GM21825 (cell line): ENCODE measurements around the gene PTEN.
"Not testable (repeated sequence)": the region's sequence is repeated elsewhere in the genome, so short reads cannot be mapped to it uniquely, and the experiment has no call there.

ENCODE experiments used
- ATAC-seq: cut with Tn5 transposase; IDR thresholded peaks from one replicate; pipeline ENCODE4 v1.9.1; 2021; ENCODE audit warnings: mild to moderate bottlenecking, moderate library complexity; ENCODE audit not compliant: unreplicated experiment

The PTEN gene

DNA sequence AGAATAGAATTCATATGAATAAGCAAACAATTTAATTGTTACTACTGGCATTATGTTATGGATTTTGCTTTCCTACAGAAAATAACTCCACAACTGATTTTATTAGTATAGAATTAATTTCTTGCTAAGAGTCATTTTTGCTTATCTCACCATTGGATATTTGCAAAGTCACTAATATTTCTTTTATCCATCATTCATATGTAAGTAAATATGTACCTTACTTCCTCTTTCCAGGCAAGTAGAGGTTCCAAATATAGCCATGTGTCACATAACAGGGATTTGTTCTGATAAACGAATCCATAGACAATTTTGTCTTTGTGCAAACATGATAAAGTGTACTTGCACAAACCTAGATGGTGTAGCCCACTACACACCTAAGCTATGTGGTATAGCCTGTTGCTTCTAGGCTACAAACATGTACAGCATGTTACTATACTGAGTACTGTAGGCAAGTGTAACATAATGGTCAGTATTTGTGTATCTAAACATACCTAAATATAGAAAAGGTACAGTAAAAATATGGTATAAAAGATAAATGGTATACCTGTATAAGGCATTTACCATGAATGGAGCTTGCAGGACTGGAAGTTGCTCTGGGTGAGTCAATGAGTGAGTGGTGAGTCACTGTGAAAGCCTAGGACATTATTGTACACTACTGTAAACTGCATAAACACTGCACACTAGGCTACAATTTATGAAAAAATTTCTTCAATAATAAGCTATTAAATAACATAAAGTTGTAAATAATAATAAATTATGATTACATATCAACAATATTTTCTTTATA is 18.4 kb upstream of the PTEN start:
- no peak for ATAC-seq

GRCh38 chr10:87845624-87845998 is 17.8 kb upstream of the PTEN start:
- ATAC-seq, result no peak

GRCh38 chr10:87846023-87846422 is 17.4 kb upstream of the PTEN start:
- no peak for ATAC-seq

DNA sequence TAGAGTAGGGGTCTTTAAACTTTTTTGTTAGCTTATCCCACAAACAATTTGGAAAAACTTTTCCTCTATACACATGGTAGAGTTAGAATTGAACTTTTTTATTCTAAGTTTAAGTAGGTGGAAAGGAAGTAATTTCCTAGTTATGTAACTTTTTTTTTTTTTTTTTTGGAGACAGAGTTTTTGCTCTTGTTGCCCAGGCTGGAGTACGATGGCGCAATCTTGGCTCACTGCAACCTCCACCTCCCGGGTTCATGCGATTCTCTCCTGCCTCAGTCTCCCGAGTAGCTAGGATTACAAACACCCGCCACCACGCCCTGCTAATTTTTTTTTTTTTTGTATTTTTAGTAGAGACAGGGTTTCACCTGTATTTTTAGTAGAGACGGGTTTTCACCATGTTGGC is 16.7 kb upstream of the PTEN start:
- ATAC-seq, result not testable (repeated sequence)

- no peak for ATAC-seq
These were observed 15.9 kb upstream of the PTEN start for GRCh38 chr10:87847550-87847949.

- ATAC-seq, result no peak
These were observed 14.4 kb upstream of the PTEN start for GRCh38 chr10:87849001-87849400.

- peak; percentile 64 for ATAC-seq
These were observed 12.7 kb upstream of the PTEN start for GRCh38 chr10:87850742-87851205.

GRCh38 chr10:87852089-87852488 is 11.3 kb upstream of the PTEN start:
- no peak for ATAC-seq

DNA sequence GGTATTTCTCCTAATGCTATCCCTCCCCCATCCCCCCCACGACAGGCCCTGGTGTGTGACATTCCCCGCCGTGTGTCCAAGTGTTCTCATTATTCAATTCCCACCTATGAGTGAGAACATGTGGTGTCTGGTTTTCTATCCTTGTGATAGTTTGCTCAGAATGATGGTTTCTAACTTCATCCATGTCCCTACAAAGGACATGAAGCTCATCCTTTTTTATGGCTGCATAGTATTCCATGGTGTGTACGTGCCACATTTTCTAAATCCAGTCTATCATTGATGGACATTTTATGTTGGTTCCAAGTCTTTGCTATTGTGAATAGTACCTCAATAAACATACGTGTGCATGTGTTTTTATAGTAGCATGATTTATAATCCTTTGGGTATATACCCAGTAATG is 8.2 kb upstream of the PTEN start:
- ATAC-seq, result not testable (repeated sequence)

DNA sequence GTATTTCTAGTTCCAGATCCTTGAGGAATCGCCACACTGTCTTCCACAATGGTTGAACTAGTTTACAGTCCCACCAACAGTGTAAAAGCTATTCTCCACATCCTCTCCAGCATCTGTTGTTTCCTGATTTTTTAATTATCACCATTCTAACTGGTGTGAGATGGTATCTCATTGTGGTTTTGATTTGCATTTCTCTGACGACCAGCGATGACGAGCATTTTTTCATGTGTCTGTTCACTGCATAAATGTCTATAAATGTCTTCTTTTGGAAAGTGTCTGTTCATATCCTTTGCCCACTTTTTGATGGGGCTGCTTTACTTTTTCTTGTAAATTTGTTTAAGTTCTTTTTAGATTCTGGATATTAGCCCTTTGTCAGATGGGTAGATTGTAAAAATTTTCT is 7.8 kb upstream of the PTEN start:
- ATAC-seq, result not testable (repeated sequence)

DNA sequence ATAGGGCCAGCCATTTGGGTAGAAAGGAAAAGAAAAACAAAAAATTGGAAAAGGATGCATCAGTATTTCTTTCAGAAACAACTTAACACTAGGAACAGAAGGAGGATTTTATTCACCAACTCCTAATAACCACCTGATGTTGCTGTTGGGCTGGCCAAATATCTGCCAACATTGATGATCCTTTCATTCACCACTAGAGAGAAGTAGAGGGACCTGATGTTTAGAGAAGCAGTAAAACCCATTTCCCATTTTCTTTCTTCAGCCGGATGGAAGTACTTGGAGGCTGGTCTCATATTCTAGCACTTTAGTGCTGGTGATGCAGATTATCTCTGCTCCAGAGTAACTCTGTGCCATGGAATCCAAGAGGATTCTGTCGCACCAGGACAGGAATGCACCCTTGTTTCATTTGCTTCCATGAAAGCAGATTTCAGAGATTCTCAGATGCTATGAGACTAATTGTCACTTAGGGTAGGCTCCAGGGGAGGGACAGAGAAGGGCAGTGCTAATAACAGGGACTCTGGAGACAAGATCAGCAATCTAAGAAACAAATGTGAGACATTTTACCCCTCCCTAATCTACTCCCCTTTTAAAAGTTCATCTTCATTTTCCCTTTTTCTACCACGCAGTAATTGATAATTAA is 3.1 kb upstream of the PTEN start:
- no peak for ATAC-seq

- no peak for ATAC-seq
These were observed 2.5 kb upstream of the PTEN start for GRCh38 chr10:87860816-87861403.

DNA sequence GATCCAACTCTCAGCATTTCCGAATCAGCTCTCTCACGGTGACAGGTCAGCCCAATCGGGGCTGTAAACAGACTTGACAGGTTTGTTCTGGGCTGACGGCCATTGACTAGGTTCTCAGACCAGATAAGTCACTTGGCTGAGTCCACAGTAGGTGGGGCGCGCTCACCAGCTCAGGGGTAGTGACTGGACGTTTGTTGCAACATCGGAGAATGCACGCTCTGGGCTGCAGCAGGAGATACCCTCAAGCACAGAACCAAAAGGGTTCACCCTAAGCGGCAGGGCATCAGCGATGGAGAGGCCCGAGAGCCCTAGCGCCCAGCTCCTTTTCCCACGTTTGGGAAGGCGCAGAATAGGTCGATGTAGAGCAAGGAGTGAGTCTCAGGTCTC is 1.9 kb upstream of the PTEN start:
- no peak for ATAC-seq

DNA sequence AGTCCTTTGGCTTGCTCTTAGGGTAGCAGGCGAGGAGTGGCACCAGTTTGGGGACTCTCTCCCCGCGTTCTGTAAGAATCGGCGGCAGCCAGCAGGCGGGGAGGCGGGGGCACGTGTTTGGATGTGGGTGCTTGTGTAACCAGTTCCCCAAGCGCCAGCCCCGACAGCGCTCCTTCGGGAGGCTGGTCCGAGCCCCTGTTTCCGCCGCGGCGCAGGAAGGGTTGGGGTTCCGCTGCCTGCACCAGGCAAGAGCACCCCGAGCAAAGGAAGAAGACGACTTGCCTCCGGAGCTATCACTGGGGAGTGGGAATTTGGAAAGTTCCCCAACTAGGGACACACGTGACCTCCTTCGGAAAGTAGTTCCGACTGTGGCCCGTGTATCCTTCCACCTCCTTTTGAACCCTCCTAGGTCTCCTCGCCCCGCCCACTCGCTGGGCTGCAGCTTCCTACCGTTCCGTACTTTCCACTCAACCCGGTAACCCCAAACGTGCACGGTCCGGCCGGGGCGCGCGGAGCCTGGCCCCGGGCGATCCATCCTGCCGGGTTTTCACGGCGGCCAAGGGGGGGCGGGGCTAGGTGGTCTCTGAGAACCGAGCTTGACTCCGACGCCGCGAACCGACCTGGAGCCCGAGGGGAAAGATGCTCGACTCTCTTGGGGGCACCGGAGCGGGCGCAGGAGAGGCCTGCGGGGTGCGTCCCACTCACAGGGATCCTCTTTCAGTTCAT is 1.3 kb upstream of the PTEN start:
- peak; percentile 52 for ATAC-seq

- ATAC-seq, result peak; percentile 5
These were observed 759 bp upstream of the PTEN start for GRCh38 chr10:87862679-87863052.

DNA sequence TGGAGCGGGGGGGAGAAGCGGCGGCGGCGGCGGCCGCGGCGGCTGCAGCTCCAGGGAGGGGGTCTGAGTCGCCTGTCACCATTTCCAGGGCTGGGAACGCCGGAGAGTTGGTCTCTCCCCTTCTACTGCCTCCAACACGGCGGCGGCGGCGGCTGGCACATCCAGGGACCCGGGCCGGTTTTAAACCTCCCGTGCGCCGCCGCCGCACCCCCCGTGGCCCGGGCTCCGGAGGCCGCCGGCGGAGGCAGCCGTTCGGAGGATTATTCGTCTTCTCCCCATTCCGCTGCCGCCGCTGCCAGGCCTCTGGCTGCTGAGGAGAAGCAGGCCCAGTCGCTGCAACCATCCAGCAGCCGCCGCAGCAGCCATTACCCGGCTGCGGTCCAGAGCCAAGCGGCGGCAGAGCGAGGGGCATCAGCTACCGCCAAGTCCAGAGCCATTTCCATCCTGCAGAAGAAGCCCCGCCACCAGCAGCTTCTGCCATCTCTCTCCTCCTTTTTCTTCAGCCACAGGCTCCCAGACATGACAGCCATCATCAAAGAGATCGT is 598 bp downstream of the PTEN start:
- peak; percentile 1 for ATAC-seq

GRCh38 chr10:87864496-87865059 is 1.2 kb downstream of the PTEN start:
- ATAC-seq, result no peak

- ATAC-seq, result no peak
These were observed 1.9 kb downstream of the PTEN start for GRCh38 chr10:87865241-87865881.

DNA sequence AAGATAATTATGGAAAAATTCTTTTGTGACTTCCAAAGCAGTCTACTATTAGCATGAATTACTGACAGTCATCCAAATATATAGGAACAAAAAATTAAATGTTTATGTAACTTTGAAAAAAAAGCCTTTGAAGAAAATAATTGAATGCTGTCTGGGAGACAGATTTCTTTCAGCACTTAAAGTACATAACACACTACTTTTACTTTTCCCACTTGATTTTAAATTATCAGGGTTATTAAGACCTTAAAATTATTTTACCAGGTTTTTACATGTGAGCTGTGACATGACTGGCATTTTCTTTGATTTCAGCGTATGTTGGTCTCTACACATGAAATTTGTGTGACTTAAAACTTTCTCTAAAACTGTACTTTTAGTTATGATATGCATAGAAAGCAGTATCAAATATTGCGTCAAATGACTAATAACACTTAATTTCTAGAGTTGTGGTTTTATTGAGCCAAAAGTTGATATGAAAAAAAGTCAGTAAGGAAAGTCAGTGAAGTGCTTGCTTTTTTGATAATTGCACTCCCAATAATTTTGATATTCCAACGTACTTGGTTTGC is 3.1 kb downstream of the PTEN start:
- no peak for ATAC-seq

DNA sequence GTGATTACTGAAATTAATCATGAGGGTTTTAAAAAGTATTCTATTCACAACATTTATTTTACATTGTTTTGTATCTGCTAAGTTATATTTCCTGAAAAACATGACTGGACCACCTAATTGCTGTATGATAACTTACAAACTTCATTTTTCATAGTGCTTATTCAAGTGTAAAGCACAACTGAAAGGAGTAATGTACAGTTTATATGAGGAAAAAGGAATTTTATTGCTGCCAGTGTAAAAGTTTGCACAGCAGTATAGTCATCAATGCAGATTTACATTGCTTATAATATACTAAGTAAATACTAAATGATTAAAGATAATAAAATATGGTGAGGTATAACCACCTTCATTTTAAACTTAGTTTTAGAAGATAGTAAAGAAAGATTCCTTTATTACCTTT is 4.0 kb downstream of the PTEN start:
- ATAC-seq, result no peak
